Esophagus muscularis mucosa (tissue), 4 donors: ENCODE results near the gene GBX2.

Source experiments
- EP300 ChIP-seq: sonication (generic); formaldehyde crosslinking; IDR thresholded peaks from one replicate; pipeline ENCODE4 v1.6.1; 2017; ENCODE audit warnings: antibody characterized with exemption
- POLR2A ChIP-seq: fragments of 450-650 bp; IDR thresholded peaks from one replicate; pipeline ENCODE4 v1.6.1; 2017; ENCODE audit warnings: antibody characterized with exemption, moderate library complexity, mild to moderate bottlenecking, low read depth
- POLR2AphosphoS5 ChIP-seq, 2 donors: sonication (generic); formaldehyde crosslinking; IDR thresholded peaks; one replicate each; pipeline ENCODE4 v1.6.1; 2017; ENCODE audit warnings: antibody characterized with exemption in 2 of 2
- TF ChIP-seq, protein P1 (sequence below), 3 experiments: fragments of 200-600 bp in 2 of 3; fragments of 450-650 bp in 1 of 3; sonication (generic) in 2 of 3; IDR thresholded peaks; one replicate each; pipeline ENCODE4 v1.5.1; 2017 to 2019; ENCODE audit warnings: antibody characterized with exemption in 3 of 3, mild to moderate bottlenecking in 2 of 3, moderate library complexity in 1 of 3

DNA sequence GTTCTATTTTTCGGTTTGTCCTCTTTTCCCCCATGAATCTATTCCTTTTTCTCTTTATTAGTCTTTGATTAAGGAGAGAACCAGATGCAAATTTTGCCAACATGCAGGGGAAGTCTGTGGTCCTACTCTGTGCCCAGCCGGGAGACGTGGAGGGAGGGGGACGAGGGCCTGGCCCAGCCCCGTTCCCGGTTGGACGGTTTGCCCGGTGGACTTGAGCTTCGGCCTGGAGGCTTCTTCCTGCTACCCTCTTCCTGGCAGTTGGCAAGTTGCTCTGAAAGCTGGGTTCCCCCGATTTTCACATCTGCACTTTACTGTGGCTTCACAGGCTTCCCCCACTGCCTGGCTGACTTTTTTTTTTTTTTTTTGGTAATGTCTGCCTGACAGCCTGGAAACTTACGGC, 39.3 kb upstream of the GBX2 start:
- TF ChIP-seq, protein P1, sequence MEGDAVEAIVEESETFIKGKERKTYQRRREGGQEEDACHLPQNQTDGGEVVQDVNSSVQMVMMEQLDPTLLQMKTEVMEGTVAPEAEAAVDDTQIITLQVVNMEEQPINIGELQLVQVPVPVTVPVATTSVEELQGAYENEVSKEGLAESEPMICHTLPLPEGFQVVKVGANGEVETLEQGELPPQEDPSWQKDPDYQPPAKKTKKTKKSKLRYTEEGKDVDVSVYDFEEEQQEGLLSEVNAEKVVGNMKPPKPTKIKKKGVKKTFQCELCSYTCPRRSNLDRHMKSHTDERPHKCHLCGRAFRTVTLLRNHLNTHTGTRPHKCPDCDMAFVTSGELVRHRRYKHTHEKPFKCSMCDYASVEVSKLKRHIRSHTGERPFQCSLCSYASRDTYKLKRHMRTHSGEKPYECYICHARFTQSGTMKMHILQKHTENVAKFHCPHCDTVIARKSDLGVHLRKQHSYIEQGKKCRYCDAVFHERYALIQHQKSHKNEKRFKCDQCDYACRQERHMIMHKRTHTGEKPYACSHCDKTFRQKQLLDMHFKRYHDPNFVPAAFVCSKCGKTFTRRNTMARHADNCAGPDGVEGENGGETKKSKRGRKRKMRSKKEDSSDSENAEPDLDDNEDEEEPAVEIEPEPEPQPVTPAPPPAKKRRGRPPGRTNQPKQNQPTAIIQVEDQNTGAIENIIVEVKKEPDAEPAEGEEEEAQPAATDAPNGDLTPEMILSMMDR (IDR thresholded peaks at IDR 0.05): no peak
- no peak for TF ChIP-seq EP300
- TF ChIP-seq POLR2AphosphoS5 (IDR thresholded peaks at IDR 0.05): no peak
- TF ChIP-seq POLR2A: no peak
